ENCODE measurements around the gene CNGA1.
A peak's percentile ranks its signal among the peaks of the same experiment; 100 is the strongest.

The CNGA1 gene

GRCh38 chr4:47914220-47914925, 102.1 kb downstream of the CNGA1 start, which contains the start of gene NFXL1:
TSS of gene NFXL1 (minus strand) at chr4:47914583. CDS start at chr4:47914203, 380 bp downstream.
- peak within 1 kb of the TSS; percentile 96 for H3K27ac Mint-ChIP-seq
- H3K4me3 Mint-ChIP-seq, result peak within 1 kb of the TSS; percentile 93
- ATAC-seq (peak; percentile 98), DNase-seq (ENCODE audit: low spot score in 2 of 2) (peak; percentile 78 to 95)
- H3K36me3 Mint-ChIP-seq, result peaks cover 48% of the 10 kb centered on the region
- H3K4me1 Mint-ChIP-seq, result peaks cover 23% of the 10 kb centered on the region
- H3K9me3 Mint-ChIP-seq, result no peaks in the 10 kb centered on the region

- H3K36me3 Mint-ChIP-seq, result peaks cover 54% of the 10 kb centered on the region
- peak overlapping the region; percentile 93 for H3K4me3 Mint-ChIP-seq
- DNase-seq (ENCODE audit: low spot score in 2 of 2) (peak in 1 of 2 donors; percentile 26), ATAC-seq (peak; percentile 42)
- H3K27ac Mint-ChIP-seq, result peak overlapping the region; percentile 96
- no peaks in the 10 kb centered on the region for H3K9me3 Mint-ChIP-seq
- peaks cover 23% of the 10 kb centered on the region for H3K4me1 Mint-ChIP-seq
These were observed 102.6 kb downstream of the CNGA1 start for GRCh38 chr4:47913861-47914219.

GRCh38 chr4:47913330-47913729, 103.2 kb downstream of the CNGA1 start:
- Mint-ChIP-seq H3K4me3 (peak overlapping the region; percentile 93), H3K27ac (peak overlapping the region; percentile 96), H3K9me3 (no peaks in the 10 kb centered on the region), H3K4me1 (peaks cover 27% of the 10 kb centered on the region), H3K36me3 (peaks cover 59% of the 10 kb centered on the region)
- ATAC-seq (no peak), DNase-seq (ENCODE audit: low spot score in 2 of 2) (no peak)

- Mint-ChIP-seq H3K9me3 (no peaks in the 10 kb centered on the region), H3K36me3 (peaks cover 95% of the 10 kb centered on the region), H3K27ac (peak overlapping the region; percentile 4), H3K4me1 (peaks cover 14% of the 10 kb centered on the region), H3K4me3 (no peak overlapping the region)
- DNase-seq (ENCODE audit: low spot score in 2 of 2), result no peak
- no peak for ATAC-seq
These were observed 109.3 kb downstream of the CNGA1 start for GRCh38 chr4:47907089-47907646.

GRCh38 chr4:47899639-47900038, 116.8 kb downstream of the CNGA1 start:
- H3K4me3 Mint-ChIP-seq, result no peak overlapping the region
- no peak for DNase-seq (ENCODE audit: low spot score in 2 of 2)
- ATAC-seq, result no peak
- H3K9me3 Mint-ChIP-seq, result no peaks in the 10 kb centered on the region
- no peak overlapping the region for H3K27ac Mint-ChIP-seq
- no peaks in the 10 kb centered on the region for H3K4me1 Mint-ChIP-seq
- peaks cover 98% of the 10 kb centered on the region for H3K36me3 Mint-ChIP-seq

- DNase-seq (ENCODE audit: low spot score in 2 of 2) (no peak), ATAC-seq (peak; percentile 60)
- peaks cover 11% of the 10 kb centered on the region for H3K4me1 Mint-ChIP-seq
- H3K4me3 Mint-ChIP-seq, result no peak overlapping the region
- peak overlapping the region; percentile 41 for H3K27ac Mint-ChIP-seq
- peaks cover 99% of the 10 kb centered on the region for H3K36me3 Mint-ChIP-seq
- no peaks in the 10 kb centered on the region for H3K9me3 Mint-ChIP-seq
These were observed 124.6 kb downstream of the CNGA1 start for GRCh38 chr4:47891928-47892327.

Measured in stimulated activated effector memory CD8-positive, alpha-beta T cell treated with anti-CD3 and anti-CD28 coated beads, Interleukin-12 subunit alpha, Interleukin-12 subunit beta, amount 100 ng/mL, for 72 hours (primary cell).